HG02981 (cell line): ENCODE measurements around the gene JPH3.
"Not testable (repeated sequence)": the region's sequence is repeated elsewhere in the genome, so short reads cannot be mapped to it uniquely, and the experiment has no call there.

Experiments used
- ATAC-seq: cut with Tn5 transposase; IDR thresholded peaks from one replicate; pipeline ENCODE4 v1.9.1; 2021; ENCODE audit warnings: mild to moderate bottlenecking, moderate library complexity; ENCODE audit not compliant: unreplicated experiment

The JPH3 gene

GRCh38 chr16:87708881-87709638, 106.8 kb downstream of the JPH3 start:
- no peak for ATAC-seq

DNA sequence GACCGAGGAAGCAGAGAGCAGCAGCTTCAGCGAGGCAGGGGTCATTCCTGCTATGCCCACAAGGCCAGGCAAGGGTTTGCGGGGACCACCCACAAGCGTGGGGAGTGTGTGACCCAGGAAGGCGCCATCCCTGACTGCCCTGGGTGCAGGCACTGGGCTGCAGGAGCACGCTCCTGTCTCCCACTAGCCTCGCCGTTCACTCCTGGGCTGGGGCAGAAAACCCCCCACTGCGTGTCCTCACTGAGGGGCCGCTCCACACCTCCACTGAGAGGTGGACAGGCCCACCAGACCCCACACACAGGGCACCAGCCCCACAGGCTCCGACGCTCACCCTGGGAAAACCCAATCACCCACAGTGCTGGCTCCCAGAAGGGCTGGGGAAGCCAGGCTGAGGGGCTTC, 107.4 kb downstream of the JPH3 start:
- no peak for ATAC-seq

DNA sequence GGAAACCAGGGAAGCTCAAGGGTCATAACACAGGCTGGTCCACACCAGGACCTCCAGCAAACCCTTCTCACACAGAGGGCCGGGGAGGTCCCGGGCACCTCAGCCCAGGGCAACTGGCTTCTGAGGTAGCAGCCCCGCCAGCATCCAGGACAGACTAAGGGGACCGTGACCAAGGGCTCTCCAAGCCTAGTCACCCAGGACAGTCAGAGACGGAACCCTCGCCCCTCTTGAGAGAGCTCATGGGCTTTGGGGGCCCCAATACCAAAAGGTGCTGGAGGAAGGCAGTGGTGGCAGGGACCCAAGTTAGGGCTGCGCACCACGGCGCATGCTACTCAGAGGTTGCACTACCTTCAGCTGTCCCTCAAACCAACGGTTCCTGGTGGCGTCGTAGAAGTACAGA, 108.6 kb downstream of the JPH3 start:
- no peak for ATAC-seq

DNA sequence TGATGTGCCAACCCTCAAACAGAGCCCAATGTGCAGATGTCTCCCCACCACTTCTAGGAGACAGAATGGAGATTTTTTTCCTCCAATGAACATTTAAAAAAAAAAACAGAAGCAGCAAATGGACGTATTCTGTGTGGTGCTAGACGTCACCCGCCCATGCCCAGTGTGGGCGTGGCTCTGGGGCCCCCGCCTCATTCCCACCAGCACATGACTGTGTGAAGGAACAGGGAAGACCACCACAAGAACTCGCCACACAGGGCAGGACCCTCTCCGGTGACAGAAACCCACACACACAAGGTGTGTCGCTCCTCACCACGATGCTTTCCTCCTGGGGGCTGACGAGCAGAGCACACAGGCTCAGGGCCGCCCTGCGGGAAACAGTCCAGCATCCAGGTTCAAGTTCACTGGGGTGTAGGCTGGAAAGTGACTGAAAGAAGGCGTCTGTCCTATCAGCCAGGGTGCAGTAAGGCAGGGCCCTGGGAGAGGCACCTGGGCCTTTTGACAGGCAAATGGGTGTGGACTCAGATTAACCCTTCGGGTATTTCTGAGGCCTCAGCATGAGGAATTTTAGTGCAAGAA, 110.0 kb downstream of the JPH3 start:
- ATAC-seq = no peak

GRCh38 chr16:87713451-87714229, 111.3 kb downstream of the JPH3 start:
- ATAC-seq = no peak

DNA sequence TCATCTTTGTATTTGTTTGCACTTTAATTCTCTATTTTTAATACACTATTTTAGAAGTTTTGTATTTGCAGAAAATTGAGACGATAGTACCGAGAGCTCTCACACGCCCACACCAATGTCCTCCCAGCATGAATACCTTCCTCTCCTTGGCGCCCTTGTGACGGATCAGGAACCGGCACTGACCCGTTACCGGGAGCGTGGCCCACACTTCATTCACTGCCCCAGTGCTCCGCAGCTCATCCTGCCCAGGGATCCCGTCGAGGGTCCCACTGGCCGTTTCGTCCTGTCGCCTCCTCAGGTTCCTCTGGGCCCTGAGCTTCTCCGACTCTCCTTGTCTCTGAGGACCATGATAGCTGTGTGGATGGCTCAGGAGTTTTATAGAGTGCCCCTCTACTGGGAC, 112.9 kb downstream of the JPH3 start:
- ATAC-seq = no peak

DNA sequence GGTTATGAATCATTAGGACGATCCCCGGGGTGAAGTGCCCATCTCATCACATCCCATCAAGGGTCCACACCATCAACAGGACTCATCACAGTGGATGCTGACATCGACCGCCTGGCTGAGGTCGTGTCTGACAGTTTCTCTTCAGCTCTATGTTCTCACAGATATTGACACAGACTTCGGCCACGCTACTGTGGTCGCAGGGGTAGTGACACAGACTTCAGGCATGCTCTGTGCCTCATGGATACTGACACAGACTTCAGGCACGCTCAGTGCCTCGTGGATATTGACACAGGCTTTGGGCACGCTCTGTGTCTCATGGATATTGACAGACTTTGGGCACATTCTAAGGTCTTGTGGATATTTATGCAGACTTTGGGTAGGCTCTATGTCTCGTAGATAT, 113.3 kb downstream of the JPH3 start:
- no peak for ATAC-seq

DNA sequence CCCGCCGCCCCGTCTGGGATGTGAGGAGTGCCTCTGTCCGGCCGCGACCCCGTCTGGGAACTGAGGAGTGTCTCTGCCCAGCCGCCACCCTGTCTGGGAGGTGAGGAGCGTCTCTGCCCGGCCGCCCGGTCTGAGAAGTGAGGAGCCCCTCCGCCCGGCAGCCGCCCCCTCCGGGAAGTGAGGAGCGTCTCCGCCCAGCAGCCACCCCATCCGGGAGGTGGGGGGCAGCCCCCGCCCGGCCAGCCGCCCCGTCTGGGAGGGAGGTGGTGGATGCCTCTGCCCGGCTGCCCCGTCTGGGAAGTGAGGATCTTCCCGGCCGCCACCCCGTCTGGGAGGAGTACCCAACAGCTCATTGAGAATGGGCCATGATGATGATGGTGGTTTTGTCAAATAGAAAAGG, 116.5 kb downstream of the JPH3 start:
- not testable (repeated sequence) for ATAC-seq

DNA sequence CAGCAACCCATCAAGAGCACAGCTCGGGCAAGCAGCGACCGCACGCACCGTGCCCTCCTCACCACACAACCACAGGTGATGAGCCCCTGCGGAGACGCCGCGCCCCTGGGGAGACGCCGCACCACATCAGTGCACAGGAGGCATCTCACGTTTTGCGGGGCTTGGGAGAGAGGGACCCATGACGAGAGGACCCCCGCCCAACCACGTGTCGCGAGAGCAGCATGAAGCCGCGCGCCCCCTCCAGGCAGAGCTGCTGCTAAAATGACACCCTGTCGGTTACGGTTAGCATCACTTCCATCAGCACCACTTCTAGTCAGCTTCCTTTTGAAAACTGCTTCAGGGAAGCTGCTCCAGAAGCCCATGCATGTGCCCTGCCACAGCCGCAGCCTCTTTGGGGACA, 118.1 kb downstream of the JPH3 start:
- ATAC-seq = no peak

- ATAC-seq = no peak
Observed at GRCh38 chr16:87721622-87722585, 119.6 kb downstream of the JPH3 start.

DNA sequence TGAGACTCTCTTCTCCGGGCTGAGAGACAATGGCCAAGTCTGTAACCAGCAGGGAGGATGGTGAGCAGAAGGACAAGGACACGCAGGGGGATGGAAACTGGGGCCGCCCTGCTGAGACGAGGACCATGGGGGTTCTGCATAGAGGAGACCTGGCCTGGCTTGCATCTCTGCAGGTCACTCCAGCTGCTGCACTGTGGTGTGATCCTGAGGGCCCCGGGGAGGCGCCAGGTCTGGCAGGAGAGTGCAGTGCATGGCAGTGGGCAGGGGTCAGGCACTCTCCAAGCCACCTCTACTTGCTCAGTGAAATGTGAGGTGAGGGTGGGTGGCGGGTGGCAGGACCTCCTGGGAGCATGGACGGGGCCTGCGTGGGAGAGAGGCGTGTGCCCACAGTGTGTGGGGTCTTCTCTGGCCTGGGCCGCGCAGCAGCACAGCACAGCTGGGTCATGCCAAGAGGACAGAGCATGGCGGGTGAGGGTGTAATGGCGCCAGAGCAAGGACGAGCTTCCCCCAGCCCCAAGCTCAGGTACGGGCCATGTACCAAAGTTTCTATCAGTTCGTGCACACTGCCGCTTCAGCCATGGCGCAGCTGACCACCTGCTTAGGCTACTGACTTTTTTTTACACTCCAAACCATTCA, 120.4 kb downstream of the JPH3 start:
- no peak for ATAC-seq

GRCh38 chr16:87723226-87723623, 120.9 kb downstream of the JPH3 start:
- no peak for ATAC-seq

GRCh38 chr16:87724490-87725291, 122.4 kb downstream of the JPH3 start:
- no peak for ATAC-seq

DNA sequence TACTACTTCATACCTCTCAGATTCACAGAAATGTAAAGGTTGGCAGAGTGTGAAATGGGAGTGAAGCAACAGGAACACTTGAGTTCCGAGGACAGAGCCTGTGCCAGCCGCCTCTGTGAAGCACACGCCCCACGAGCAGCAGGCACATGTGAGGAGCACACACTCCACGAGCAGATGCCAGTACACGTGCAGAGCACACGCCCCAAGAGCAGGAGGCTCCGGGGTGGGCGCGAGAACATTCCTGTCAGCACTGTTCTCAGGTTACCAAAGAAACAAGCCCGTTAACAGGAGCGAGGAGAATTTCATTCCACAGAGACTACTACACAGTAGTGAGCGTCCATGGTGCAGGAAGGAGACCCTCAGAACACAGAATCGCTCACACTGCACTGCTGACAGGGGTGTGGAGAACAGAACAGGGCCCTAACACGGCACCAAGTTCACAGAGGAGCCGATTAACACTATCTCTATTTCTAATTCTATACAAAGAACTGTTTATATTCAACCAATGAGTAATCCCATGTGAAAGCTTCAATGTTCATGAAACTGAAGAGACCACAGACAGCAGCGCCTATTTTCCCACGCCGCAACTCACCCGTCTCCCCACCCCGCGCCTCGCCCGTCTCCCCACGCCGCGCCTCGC, 123.4 kb downstream of the JPH3 start:
- no peak for ATAC-seq

- not testable (repeated sequence) for ATAC-seq
Observed at GRCh38 chr16:87726577-87726976, 124.3 kb downstream of the JPH3 start.

DNA sequence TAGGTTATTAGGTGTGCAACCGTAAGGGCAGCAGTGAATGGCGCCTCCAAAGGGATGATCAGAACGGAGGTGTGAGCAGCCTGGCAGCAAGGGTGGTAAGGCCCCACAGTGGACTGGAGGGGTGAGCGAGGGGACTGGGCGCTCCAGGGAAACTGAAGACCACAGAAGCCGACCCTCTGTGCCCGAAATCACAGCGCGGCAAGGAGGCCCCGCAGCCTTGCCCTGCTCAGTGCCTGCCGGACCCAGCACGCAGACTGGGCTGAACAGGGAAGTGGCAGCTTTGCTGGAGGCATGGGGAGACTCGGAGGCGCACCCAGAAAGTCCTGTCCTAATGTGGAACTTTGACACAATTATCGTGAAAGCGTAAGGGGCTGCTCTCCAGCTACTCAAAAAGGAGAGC, 125.0 kb downstream of the JPH3 start:
- no peak for ATAC-seq

DNA sequence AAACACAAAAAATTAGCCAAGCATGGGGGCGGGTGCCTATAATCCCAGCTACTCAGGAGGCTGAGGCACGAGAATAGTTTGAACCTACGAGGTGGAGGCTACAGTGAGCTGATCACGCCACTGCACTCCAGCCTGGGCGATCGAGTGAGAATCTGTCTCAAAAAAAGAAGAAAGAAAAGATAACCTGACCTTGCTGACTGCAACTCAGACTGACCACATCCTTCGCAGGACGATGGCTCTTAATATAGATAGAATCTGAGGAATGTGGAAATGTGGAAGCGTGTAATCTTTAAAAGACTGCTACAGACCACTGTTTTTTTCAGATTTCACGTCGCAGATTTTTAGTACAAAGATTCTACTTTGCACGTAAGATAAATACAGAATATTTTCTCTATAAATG, 125.7 kb downstream of the JPH3 start:
- no peak for ATAC-seq

DNA sequence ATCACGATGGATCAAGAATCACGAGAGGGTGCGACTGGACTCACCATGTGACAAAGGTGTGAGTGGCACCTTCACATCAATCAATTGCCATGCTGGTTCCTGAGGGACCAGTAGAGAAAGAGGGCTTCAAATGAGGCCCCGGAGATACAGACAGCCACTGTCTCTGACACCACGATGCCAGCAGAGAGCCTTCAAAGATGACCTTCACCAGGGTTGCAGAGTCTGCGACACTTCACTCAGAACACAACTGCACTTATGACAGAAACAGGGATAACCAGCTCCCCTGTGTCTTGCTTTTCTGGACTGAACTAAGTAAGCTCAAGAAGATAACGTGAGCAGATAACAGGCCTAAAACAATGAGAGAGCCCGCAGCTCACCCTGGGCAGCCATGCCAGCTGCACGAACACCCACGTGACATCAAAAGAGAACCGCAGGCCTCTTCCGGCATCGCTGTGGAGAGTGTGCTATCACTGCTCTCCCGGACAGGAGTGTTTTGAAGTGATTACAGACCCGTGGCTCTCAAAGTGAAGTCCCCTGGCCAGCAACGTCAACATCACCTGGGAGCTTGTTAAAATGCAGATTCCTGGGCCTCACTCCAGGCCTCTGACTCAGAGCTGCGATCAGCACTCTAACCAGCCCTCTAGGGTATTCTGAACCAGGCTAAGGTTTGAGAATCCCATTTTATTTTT, 127.1 kb downstream of the JPH3 start:
- ATAC-seq = no peak

DNA sequence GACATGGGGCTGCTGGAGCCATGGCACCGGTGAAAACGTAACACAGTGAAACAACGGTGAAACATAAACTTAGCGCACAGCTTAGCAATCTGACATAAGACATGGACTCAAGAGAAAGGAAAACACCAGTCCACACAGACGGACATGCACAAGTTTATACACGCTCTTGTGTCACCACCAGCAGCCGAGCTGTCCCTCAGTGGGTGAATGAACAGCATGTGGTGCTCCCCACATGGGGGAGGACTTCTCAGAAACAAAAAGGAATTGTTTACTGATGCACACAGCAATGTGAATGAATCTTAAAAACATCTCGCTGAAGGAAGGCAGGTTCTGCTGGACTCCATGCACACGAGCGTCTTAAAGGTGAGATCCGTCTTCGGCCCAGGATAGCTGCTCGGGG, 129.3 kb downstream of the JPH3 start:
- no peak for ATAC-seq
